Endothelial cell of umbilical vein (primary cell): ENCODE data around the gene EXOC5. TPM values are rescaled to one million over a fixed set of nuclear protein-coding genes. Genes with fewer than 3 reads are reported as not detected.

Experiments
- BruUV-seq: library from RNA; stranded (reverse); fragments of 400-500 nt; replicated peaks from 2 replicates; lab custom pipeline; 2021; lab: Mats Ljungman, UMichigan
- CTCF ChIA-PET: fragments of 300-600, 350-600 bp; sonication (Branson Sonifier 250); formaldehyde crosslinking; loops from one replicate; lab custom pipeline; 2021; ENCODE audit warnings: antibody characterized with exemption, inconsistent platforms; lab: Charles Lee
- POLR2A ChIA-PET: fragments of 300-600, 350-600 bp; sonication (Branson Sonifier 250); formaldehyde crosslinking; loops from one replicate; lab custom pipeline; 2021; ENCODE audit warnings: antibody characterized with exemption, inconsistent platforms; lab: Charles Lee
- DNase-seq: peaks from one replicate; pipeline ENCODE4 v3.0.0-alpha.2; 2011; ENCODE audit warnings: low read depth, low spot score
- FAIRE-seq: peaks from 2 replicates; lab custom pipeline; 2011; peaks lifted over from hg19 to GRCh38; lab: Jason Lieb, UNC
- H2AFZ ChIP-seq: 2 replicates; pipeline ENCODE4 v1.6.0; 2012; ENCODE audit warnings: low read depth, low read length, control low read depth, inconsistent platforms
- H3K27ac ChIP-seq: 2 replicates; pipeline ENCODE4 v1.5.1; 2011; ENCODE audit warnings: low read depth, mild to moderate bottlenecking, control low read depth, low read length, moderate library complexity; ENCODE audit not compliant: insufficient read depth
- H3K27me3 ChIP-seq, 2 experiments: 2 replicates each; pipeline versions ENCODE4 v1.6.0 to v1.6.1; 2011; ENCODE audit warnings: low read length in 2 of 2, mixed read lengths in 1 of 2; ENCODE audit not compliant: control insufficient read depth in 2 of 2, insufficient read depth in 2 of 2
- H3K36me3 ChIP-seq, 2 experiments: 2 replicates in 1 of 2; 3 replicates in 1 of 2; pipeline ENCODE4 v1.5.1; 2011; ENCODE audit warnings: low read length in 2 of 2, mild to moderate bottlenecking in 1 of 2, moderate library complexity in 1 of 2; ENCODE audit not compliant: control insufficient read depth in 2 of 2, insufficient read depth in 2 of 2; ENCODE audit errors: extremely low read depth in 1 of 2
- H3K4me1 ChIP-seq: 3 replicates; pipeline ENCODE4 v1.5.1; 2011; ENCODE audit warnings: mild to moderate bottlenecking, low read length; ENCODE audit not compliant: control insufficient read depth, insufficient read depth; ENCODE audit errors: extremely low read depth
- H3K4me2 ChIP-seq: 2 replicates; pipeline ENCODE4 v1.6.1; 2011; ENCODE audit warnings: low read length, control low read depth, mixed read lengths; ENCODE audit not compliant: insufficient read depth
- H3K4me3 ChIP-seq, 3 experiments: fragments of 200-600 bp in 1 of 3; sonication (generic), shearing (Covaris generic) in 1 of 3; replicated peaks in 1 of 3; 2 replicates each; pipeline ENCODE4 v1.5.1; 2011 to 2016; ENCODE audit warnings: control low read depth in 3 of 3, low read length in 3 of 3, mild to moderate bottlenecking in 2 of 3, inconsistent platforms in 1 of 3, low read depth in 1 of 3, moderate library complexity in 1 of 3; ENCODE audit not compliant: insufficient read depth in 1 of 3
- H3K79me2 ChIP-seq: 2 replicates; pipeline ENCODE4 v1.6.0; 2012; ENCODE audit warnings: low read length, inconsistent platforms; ENCODE audit not compliant: control insufficient read depth, insufficient read depth
- H3K9ac ChIP-seq: replicated peaks from 2 replicates; pipeline ENCODE3; 2011; ENCODE audit warnings: low read length, control low read depth; ENCODE audit not compliant: insufficient read depth; ENCODE audit errors: extremely low read depth
- H3K9me1 ChIP-seq: replicated peaks from 3 replicates; pipeline ENCODE4 v1.6.0; 2011; ENCODE audit warnings: mild to moderate bottlenecking, low read length; ENCODE audit not compliant: control insufficient read depth, insufficient read depth; ENCODE audit errors: extremely low read depth
- H3K9me3 ChIP-seq: replicated peaks from 2 replicates; pipeline ENCODE4 v1.5.1; 2012; ENCODE audit warnings: low read length, inconsistent platforms; ENCODE audit not compliant: control insufficient read depth, insufficient read depth
- H4K20me1 ChIP-seq: replicated peaks from 2 replicates; pipeline ENCODE3; 2011; ENCODE audit warnings: mild to moderate bottlenecking, low read length; ENCODE audit not compliant: control insufficient read depth, insufficient read depth; ENCODE audit errors: extremely low read depth
- EZH2 ChIP-seq: IDR thresholded peaks from 2 replicates; pipeline ENCODE4 v1.6.1; 2012; ENCODE audit warnings: borderline replicate concordance, low read depth, mild to moderate bottlenecking, moderate library complexity, low read length, inconsistent platforms; ENCODE audit not compliant: severe bottlenecking
- FOS ChIP-seq: IDR thresholded peaks from 2 replicates; pipeline ENCODE4 v1.6.1; 2011; ENCODE audit warnings: mild to moderate bottlenecking, low read length, moderate library complexity, borderline replicate concordance; ENCODE audit not compliant: insufficient read depth
- GATA2 ChIP-seq: IDR thresholded peaks from 2 replicates; pipeline ENCODE4 v1.7.0; 2011; ENCODE audit warnings: low read depth, mild to moderate bottlenecking, moderate library complexity, mixed read lengths, low read length; ENCODE audit not compliant: insufficient read length, insufficient read depth
- JUN ChIP-seq: IDR thresholded peaks from 2 replicates; pipeline ENCODE4 v1.6.1; 2011; ENCODE audit warnings: borderline replicate concordance, low read depth; ENCODE audit not compliant: insufficient read length, insufficient read depth
- MYC ChIP-seq: IDR thresholded peaks from one replicate; pipeline ENCODE4 v1.6.1; 2011; ENCODE audit warnings: mild to moderate bottlenecking, low read depth, low read length
- POLR2A ChIP-seq: IDR thresholded peaks from 2 replicates; pipeline ENCODE4 v1.6.1; 2012; ENCODE audit warnings: low read depth, mild to moderate bottlenecking, control low read depth, low read length
- POLR2AphosphoS5 ChIP-seq: IDR thresholded peaks from 2 replicates; pipeline ENCODE4 v1.6.1; 2012; ENCODE audit warnings: low read depth, mild to moderate bottlenecking, control low read depth, low read length, moderate library complexity; ENCODE audit not compliant: insufficient read depth
- dilution Hi-C: fragments of 300-500 bp; cut with MboI; formaldehyde crosslinking; loops from one replicate; pipeline ENCODE4 v1.15.0; 2019; ENCODE audit warnings: low sequenced_read_pairs; ENCODE audit not compliant: extremely low pct_ligation_motif_present
- intact Hi-C: fragments of 100-400 bp; cut with micrococcal nuclease; formaldehyde crosslinking; loops from one replicate; pipeline ENCODE4 v1.10.0; 2022
- polyA plus RNA-seq, 4 experiments: library from polyadenylated mRNA; depleted of rRNA in 3 of 4; stranded (reverse) in 3 of 4; unstranded in 1 of 4; fragments of >200 nt; gene quantifications; 2 replicates each; pipeline versions ENCODE4 v1.2.1 to v1.2.3, GENCODE V29; 2011 to 2012; ENCODE audit warnings: missing spikeins in 1 of 4
- total RNA-seq: library from RNA; stranded (reverse); gene quantifications from 2 replicates; pipeline ENCODE4 v1.2.3, GENCODE V29; 2021
- TF ChIP-seq, protein P1 (sequence below), 2 donors: IDR thresholded peaks; 1 replicate in 1 of 2; 2 replicates in 1 of 2; pipeline ENCODE4 v1.5.1; 2011; ENCODE audit warnings: low read length in 2 of 2, mild to moderate bottlenecking in 2 of 2, moderate library complexity in 2 of 2, control low read depth in 1 of 2, inconsistent platforms in 1 of 2, low read depth in 1 of 2; ENCODE audit not compliant: insufficient read depth in 1 of 2; ENCODE audit errors: extremely low read depth in 1 of 2
- TF ChIP-seq, protein P2 (sequence below): IDR thresholded peaks from 2 replicates; pipeline ENCODE4 v1.6.1; 2011; ENCODE audit not compliant: insufficient read depth, insufficient read length

Gene EXOC5
- total and polyA plus RNA-seq, 2 donors (not counting 3 experiments of a cell fraction or from before 2014, with no cell fraction given): 23.9 to 104 TPM

DNA sequence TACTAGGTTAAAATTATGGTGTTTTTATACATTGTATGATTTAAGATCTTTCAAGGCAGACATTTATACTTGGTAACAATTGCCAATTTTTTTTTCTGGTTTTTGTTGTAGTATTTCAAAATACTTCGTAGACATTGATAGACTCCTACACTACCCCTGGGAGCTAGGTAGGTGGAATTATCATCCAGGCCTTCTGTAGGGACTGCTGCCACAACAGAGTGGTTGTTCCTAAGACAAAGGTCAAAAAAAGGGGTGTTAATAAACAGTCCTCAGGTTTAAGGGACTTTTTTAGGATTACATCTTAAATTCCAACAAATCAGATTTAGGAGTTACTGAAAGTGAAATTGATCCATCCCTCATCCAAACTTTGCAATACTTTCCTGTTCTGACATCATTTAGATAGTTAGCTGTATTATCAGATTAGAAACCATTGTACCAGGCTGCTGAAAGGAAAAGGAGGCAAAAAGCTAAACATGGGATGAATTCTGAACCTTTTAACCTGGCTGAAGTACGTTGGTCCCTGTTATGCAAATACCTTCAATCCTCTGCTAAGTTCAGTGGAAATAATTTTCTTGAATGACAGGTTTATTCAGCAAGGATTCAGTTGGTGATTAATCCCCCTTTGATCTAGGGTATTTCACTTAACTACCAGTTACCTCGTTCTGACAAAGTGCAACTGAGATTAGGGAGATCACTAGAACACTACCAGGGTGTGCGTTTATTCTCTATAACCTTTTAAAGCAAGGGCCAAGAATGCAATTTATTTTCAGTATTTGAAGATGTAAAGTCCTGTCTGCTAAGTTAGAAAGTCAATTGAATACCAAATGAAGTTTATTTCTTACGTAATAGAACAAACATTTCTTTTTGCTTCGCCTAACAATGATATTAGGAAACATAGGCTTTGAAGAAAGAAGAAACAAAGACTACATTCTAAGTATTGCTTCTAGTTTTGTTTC lies 23.3 kb upstream of the EXOC5 start:
- no peak overlapping the region for H3K9ac ChIP-seq
- H3K9me1 ChIP-seq: no peaks in the 10 kb centered on the region
- no peaks in the 10 kb centered on the region for H3K27me3 ChIP-seq
- FAIRE-seq (no peak), DNase-seq (no peak)
- H2AFZ ChIP-seq: no peak overlapping the region
- POLR2A ChIA-PET: interaction anchor here (0.5 kb wide), 1 partner anchor 808 kb away, joined by 3 read pairs; no protein-coding TSS in a partner anchor
- H3K79me2 ChIP-seq: no peaks in the 10 kb centered on the region
- no TSS peak for BruUV-seq
- H3K4me3 ChIP-seq: no peak overlapping the region
- no peak overlapping the region for H3K4me2 ChIP-seq
- intact Hi-C loops (loop anchor here (5.0 kb wide), 1 partner anchor 800 kb away; no protein-coding TSS in a partner anchor), dilution Hi-C loops (no loop called here)
- no peaks in the 10 kb centered on the region for H4K20me1 ChIP-seq
- H3K9me3 ChIP-seq: no peaks in the 10 kb centered on the region
- CTCF ChIA-PET: interaction anchor here (0.9 kb wide), 1 partner anchor 805 kb away, joined by 3 read pairs; no protein-coding TSS in a partner anchor
- TF ChIP-seq POLR2A (no peak), GATA2 (no peak), MYC (no peak), FOS (no peak), EZH2 (no peak), POLR2AphosphoS5 (no peak), JUN (no peak)
- TF ChIP-seq, protein P1, sequence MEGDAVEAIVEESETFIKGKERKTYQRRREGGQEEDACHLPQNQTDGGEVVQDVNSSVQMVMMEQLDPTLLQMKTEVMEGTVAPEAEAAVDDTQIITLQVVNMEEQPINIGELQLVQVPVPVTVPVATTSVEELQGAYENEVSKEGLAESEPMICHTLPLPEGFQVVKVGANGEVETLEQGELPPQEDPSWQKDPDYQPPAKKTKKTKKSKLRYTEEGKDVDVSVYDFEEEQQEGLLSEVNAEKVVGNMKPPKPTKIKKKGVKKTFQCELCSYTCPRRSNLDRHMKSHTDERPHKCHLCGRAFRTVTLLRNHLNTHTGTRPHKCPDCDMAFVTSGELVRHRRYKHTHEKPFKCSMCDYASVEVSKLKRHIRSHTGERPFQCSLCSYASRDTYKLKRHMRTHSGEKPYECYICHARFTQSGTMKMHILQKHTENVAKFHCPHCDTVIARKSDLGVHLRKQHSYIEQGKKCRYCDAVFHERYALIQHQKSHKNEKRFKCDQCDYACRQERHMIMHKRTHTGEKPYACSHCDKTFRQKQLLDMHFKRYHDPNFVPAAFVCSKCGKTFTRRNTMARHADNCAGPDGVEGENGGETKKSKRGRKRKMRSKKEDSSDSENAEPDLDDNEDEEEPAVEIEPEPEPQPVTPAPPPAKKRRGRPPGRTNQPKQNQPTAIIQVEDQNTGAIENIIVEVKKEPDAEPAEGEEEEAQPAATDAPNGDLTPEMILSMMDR (IDR thresholded peaks at IDR 0.05; ENCODE audit: extremely low read depth in 1 of 2, insufficient read depth in 1 of 2, low read depth in 1 of 2, low read length in 2 of 2): no peak
- TF ChIP-seq, protein P2, sequence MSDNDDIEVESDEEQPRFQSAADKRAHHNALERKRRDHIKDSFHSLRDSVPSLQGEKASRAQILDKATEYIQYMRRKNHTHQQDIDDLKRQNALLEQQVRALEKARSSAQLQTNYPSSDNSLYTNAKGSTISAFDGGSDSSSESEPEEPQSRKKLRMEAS: no peak
- H3K36me3 ChIP-seq: peaks cover 3 to 5% of the 10 kb centered on the region in 2 experiments
- no peaks in the 10 kb centered on the region for H3K4me1 ChIP-seq
- H3K27ac ChIP-seq: no peak overlapping the region
